ENCODE results near the gene SMG9.

Gene SMG9

DNA sequence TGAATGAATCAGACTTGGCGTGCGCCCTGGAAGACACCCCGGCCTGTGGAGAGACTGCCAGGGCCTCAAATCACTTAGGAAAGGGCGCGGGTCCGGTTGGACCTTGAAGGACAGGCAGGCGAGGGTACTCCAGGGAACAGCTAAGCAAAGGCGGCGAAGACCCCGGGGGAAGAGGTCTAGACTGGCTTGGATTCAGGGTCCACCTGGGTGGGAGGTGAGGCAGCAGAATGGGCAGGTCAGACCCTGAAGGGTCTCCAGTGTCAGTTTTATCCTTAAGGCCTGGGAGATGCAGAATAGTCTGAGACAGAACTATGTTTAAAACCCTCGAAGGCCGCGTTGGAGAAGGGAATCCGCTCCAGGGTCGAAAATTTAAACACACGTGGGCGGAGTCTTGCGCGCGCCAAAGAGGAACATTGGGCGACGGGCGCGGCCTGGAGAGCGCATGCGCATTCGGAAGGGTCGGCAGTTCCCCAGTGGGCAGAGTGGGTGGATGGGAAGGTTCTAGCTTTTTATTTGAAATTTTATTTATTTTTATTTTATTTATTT is 567 bp upstream of the SMG9 start:
- DNase-seq (ENCODE audit: low read depth), result no peak

DNA sequence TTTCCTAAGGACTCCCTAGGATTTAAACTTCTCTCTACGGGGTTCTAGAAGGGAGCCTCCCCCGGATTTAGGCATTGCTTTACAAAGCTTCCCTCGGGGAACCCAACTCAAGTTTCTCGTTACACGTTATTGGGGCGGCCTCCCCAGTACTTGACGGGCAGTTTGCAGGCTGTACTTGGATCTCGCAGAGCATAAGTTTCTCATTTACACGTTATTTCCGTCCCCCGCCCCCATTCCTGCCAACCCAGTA is 584 bp downstream of the SMG9 start:
- no peak for DNase-seq (ENCODE audit: low read depth)

DNA sequence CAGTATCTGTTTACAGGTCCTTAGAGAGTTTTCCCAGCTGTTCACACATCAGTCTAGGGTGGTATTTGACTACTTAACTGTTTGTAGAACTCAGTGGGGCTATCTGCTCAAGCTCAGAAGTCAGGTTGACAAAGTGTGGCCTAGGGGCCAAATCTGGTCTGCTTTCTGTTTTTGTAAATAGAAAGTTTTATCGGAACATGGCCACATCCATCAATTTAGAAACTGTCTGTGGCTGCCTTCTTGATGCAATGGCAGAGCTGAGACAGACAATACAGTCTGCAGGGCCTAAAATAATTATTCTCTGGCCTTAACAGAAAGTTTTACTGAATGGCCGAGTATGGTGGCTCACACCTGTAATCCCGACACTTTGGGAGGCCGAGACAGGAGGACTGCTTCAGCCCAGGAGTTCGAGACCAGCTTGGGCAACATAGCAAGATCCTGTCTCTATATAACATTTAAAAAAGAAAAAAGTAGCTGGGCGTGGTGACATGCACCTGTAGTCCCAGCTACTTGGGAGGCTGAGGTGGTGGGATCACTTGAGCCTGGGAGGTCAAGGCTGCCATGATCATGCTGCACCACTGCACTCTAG is 2.4 kb downstream of the SMG9 start:
- DNase-seq (ENCODE audit: low read depth), result no peak

DNA sequence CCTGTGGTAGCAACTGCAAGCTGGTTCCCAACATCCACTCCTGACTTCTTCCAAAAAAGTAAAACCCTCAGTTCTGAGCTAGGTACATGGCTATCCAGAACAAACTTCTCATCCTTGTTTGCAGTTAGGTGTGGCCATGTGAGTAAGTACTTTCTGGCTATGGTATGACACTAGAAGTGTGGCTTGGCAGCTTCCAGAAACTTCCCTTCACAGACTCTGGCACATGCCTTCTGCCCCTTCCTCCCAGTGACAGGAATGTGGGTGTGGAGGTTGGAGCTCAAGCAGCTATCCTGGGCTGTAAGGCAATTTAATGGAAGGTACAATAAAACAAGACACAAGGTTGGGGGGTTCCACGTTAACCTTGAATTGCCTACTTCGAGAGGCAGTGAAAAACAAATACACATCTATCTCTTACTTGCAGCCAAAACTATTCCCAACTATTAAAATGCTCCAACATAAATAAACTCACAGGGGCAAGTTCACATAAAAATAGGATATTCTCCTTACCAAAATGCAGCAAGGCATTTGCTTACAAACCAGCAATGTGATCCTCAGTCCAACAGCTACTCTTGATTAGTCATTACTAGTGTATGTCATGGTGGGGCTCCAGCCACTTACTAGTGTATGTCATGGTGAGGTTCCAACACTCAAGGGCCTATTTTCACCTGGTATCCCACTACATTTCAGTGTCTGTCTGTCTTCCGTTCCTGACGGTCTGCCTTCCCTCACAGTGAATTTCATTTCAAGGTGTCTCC is 3.1 kb downstream of the SMG9 start:
- no peak for DNase-seq (ENCODE audit: low read depth)

DNA sequence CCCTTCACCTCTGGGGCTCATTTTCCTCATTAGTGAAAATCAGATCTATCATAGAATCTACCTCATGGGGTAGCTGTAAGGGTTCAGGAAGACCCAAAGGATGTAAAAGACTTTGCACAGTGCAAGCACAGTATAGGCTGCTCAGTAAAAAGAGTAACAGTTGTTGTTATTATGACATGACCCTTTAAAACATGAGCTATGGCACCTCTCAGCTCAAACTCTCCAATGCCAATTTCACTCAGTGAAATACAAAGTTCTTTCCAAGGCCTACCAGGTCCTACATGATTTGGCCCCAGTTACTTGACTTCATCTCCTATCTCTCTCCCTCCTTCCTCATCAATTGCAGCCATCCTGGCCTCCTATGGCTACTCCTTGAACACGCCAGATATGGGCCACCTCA is 4.9 kb downstream of the SMG9 start:
- no peak for DNase-seq (ENCODE audit: low read depth)

DNA sequence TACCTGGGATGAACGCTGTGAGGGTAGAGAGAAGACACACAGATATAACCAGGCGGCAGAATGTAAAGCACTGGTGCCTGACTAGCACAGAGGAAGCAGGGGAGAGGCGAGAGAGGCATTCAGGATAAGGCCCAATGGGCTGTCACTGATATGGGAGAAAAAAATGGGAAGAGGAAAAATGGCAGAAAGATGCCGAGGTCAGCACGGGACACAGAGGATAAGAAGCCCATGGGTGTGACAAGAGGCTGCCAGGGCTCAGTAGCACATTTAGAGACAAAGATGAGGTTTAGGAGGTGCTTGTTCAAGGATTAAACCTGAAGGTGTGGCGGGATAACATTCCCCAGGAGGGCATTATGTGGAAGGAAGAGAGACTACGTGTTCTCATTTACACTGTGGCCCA is 5.6 kb downstream of the SMG9 start:
- no peak for DNase-seq (ENCODE audit: low read depth)

DNA sequence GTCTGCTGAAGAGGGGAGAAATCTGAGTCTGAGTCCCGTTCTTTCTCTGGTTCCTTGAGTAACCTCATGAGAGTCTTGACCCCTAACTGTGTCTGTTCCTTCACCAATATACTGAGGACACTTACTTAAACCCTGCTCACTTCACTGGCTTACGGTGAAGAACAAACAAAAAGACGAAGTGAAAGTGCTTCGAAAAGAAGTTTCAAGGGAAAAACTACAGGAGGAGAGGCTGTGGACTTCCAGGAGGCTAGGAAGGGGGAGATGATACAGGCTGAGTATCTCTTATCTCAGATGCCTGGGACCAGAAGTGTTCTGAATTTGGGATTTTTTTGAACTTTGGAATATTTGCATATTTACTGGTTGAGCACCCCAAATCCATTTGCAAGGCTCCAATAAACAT is 6.1 kb downstream of the SMG9 start:
- DNase-seq (ENCODE audit: low read depth), result no peak

DNA sequence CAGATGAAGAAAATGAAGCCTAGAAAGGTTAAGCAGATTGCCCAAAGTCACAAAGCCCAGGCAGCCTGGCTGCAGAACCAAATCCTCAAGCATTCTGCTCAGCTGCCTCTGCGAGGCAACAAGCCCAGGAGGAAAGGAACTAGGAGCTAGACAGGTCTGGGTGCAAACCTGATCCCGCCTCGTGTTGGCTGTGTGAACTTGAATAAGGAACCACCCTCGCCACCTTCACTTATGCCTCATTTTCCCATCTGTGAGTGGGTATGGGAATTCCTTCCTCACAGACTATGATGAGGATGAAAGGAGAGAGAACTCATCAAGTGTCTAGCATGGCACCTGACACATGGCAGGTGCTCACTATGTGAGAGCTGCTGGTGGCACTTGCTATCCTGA is 6.6 kb downstream of the SMG9 start:
- no peak for DNase-seq (ENCODE audit: low read depth)

DNA sequence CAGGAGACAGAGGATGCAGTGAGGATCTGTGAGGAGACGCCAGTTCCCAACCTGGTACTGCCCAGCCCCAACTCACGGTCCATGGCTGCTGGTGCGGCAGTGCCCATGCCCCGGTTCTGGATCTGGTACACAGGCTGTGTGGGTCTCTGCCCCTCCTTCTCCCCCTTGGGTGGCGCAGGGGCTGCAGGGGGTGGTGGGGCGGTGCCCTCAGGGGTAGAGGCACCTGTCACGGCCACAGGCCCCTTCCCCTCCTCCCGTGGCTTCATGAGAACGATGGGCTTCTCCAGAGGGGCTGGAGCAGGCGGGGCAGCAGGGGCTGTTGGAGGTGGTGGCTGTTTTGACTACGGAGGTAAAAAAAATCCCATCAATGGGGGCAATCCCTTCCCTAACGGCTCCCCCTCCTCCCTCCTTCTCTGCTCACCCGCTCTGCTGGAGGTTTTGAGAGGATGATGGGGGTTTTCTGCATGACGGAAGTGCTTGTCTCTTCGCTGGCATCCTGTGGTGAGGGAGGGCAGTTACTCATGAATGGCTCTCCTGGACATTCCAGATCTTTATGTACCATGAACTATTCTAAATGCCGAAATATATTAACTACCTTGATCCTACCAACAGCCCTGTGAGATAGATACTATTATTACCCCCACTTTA is 7.1 kb downstream of the SMG9 start:
- DNase-seq (ENCODE audit: low read depth), result no peak

DNA sequence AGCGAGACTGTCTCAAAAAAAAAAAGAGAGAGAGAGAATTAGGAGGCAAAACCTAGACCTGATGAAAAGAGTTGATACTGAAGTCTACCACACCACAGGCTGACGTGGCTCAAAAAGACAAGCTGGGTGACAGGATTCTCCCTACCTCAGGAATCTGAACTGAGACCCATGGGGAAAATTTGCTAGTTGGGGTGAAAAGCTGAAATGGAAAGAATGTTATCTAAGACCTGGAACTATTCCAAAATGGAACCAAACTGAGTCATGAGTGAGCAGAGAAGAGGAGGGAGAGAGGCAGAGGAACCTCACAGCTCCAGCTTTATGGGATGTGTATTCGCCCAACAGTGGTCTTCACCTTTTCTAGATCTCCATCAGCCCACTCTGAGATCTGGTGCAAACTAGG is 11.7 kb downstream of the SMG9 start:
- no peak for DNase-seq (ENCODE audit: low read depth)

DNA sequence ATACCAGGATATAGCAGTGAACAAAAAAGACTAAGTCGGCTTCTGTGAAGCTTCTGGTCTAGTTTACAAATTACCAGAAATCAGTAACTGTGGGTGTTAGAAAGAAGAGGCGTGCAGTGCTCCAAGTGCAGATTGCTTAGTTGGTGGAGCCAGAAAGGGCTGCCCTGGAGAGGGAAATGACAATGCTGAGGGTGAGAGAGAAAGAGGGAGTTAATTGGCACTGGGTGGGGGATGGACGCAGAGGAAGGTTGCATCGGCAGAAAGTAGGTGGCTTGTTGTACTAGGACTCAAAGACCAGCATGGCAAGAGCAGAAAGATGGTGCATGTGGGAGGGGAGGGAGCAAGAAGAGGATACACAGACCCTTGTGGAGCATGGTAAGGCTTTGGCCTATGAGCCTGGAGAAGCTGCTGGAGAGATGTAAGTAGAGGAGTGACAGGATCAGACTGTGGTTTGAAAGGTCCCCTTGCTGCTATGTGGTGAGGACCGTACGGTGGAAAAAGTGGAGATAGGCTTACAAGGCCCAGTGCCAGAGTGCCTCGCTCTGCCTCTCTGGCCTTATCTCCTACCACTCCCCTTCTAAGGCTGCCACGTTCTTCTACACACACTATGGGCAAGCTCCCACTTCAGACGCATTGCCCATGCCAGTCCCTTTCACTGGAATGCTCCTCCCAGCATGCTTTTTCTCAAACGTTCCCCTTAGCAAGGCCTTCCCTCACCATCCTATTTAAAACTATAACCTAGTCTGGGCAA is 13.5 kb downstream of the SMG9 start:
- no peak for DNase-seq (ENCODE audit: low read depth)

DNA sequence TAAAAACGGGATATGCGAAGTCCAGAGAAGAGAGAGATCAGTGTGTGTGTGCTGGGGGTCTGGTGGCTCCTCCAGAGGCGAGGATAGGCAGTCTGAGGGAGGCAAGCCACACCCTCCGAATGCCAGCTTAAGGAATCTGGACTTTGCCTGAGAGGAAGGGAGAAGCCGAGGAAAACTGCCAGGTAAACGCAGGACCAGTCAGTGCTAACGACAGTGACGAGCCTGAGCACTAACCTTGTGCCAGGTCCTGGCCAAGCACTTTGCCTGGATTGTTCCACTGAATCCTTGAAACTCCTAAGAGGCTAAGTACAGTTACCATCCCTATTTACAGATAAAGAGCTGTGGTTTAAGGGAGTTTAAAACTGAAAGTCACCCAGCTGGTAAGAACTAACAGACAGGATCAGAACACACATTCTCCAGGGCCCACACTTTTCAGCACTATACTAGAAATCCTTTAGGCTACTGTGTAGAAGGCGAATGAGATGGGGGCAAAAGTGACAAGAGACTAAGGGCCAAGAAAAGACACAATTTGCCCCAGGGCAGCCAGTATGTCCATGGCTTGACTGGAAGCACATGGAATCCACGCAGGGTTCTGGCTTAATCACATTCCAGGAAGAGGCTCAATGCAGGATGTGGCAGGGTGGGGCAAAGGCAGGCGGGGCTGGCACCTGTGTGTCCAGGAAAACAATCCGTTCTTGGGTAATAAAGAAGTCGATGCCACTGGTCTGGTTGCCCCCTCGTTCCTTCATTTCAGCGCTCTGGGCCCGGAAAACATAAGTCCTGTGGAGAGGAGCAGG is 15.1 kb downstream of the SMG9 start:
- no peak for DNase-seq (ENCODE audit: low read depth)

DNA sequence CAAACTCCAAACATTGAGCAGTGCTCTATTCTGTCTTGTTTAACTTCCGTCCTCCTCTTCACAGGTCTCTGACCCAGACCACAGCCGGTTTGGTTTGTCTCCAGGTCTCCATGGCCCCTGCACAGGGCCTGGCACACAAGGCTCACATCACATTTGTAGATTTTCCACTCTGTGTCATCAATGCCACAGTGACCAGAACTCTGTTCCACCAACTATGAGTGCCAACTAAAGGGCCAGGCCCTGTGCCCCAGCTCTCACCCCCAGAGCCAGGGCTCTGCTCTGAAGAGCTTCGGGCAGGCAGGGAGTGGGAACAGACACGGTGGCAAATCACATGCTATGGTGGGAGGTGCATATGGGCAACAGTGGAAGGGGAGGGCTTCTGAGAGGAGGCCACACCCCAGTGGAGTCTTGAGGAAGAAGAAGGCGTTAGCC is 16.0 kb downstream of the SMG9 start:
- no peak for DNase-seq (ENCODE audit: low read depth)

DNA sequence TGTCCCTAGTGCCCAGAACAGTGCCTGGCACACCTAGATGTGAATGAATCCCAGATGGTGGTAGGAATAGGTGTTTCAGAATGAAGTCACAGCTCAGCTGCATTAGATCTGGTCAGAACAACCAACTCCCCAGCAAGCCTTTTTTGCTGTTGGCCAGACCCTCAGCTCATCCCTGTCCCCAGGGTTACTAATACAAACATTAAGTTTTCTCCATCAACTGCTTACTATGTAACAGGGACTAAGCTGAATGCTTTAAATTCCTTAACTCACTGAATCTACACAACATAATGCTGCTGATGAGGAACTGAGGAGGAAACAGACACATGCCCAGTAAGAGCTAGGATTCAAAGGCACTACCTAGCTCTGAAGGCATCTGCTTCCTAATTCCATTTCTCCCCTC is 18.8 kb downstream of the SMG9 start:
- peak; percentile 68 for DNase-seq (ENCODE audit: low read depth)

DNA sequence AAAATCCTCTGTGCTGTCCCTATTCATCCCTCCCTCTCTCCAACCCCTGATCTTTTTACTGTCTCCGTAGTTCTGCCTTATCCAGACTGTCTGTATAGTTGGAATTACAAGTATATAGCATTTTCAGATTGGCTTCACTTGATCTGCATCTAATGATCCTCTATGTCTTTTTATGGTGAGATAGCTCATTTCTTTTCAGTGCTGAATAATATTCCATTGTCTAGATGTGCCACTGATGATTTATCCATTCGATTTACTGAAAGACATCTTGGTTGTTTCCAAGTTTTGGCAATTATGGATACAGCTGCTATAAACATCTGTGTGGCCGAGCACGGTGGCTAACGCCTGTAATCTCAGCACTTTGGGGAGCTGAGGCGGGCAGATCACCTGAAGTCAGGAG is 19.7 kb downstream of the SMG9 start:
- no peak for DNase-seq (ENCODE audit: low read depth)

DNA sequence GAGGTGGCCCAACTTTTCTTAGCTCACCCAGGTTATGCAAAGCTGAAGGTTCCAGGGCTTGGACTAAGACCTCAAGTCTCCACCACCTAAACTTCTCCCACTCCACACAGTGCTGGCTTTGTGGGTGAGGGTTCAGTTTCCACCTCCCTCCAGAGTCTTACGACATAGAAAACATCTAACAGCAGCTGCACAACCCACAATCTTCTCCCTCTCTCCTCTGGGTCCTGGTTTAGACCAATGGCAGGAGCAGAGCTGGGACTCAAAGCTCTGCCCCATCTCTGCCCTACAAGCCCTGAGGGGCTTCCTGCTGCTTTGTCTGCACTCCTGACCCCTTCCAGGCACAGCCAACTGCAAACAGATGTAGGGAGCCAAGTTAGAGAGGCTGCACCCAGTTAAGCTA is 22.9 kb downstream of the SMG9 start:
- no peak for DNase-seq (ENCODE audit: low read depth)

DNA sequence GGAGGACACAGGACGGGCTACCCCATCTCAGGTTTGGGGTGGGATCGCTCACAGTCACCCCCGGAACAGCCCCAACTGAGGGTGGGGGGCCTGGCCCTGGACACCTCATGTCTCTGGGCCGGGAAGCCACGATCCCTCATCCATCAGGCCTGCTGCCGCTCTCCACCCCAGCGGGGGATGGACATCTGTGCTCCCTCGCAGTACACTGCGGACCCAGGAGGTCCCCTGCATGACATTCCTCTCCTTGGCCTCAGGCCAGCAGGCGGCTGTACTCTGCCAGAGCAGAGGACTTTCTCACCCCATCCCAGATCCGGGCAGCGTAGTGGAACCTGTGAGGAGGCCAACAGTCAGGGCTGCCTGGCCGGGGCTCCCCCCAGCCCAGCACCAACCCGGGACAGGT is 23.4 kb downstream of the SMG9 start:
- no peak for DNase-seq (ENCODE audit: low read depth)

DNA sequence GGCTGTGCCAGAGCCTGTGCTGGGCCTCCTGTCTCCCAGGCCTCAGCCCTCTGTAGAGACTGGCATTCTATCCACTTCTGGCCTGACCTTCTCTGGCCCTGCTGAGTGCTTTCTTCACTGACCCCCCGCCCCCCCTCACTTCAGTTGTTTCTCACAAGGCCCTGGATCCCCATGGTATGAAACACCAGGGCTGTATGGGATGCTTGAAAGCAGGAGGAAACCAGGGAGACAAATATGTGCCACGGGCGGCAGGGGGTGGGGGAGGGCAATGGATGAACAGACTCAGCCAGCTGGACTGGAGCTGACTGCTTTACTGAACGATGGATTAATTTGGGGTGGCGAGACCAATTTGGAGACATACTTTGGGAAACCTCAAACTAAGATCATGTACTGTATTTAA is 24.8 kb downstream of the SMG9 start:
- DNase-seq (ENCODE audit: low read depth), result no peak

DNA sequence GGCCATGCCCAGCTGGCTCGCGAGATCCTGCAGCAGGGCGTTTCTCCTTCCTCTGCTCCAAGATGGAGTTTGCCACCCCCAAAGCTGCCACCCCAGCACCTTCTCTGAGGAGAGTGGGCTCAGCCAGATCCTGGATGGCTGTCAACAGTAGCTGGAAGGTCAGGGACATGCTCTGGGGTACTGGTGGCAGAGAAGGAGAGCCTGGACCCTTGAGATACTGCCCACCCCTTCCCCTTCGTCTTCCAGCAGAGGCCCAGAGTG is 27.2 kb downstream of the SMG9 start:
- no peak for DNase-seq (ENCODE audit: low read depth)

DNA sequence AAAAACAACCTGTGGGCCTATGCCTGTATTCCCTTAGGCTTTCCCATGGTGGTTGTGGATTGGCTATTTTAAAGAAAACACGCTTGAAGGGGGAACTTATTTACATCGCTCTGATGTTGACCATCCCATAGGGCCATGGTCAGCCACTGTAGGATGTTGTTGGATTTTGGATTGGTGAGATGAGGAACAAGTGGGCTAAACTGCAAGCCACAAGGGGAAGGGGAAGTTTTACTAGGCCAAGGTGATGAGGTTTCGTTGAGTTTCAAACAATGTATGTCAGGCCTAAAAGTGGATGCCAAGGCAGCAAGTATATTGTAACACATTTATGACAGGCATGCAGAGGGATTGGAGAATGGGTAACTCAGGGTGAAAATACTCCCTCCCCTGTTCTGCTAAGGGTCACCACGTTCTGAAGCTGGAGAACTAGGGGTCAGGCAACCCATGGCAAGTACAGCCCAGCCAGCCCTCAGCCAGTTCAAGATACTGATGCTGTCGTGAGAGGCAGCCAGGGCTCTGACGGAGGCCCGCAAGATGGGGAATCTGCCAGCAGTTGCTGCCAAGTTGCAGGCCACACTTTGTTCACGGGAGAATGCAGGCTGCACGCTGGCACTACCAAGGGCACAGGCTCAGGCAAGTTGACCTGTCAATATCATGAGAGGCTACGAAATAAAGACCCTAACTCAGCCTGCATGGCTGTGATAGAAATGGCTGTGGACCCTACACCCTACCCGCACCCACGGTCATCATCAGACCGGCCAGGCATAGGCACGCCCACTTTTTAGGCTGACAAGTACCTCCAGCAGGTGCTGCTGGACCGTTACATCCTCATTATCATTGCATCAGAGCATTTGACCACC is 27.8 kb downstream of the SMG9 start:
- DNase-seq (ENCODE audit: low read depth), result no peak

DNA sequence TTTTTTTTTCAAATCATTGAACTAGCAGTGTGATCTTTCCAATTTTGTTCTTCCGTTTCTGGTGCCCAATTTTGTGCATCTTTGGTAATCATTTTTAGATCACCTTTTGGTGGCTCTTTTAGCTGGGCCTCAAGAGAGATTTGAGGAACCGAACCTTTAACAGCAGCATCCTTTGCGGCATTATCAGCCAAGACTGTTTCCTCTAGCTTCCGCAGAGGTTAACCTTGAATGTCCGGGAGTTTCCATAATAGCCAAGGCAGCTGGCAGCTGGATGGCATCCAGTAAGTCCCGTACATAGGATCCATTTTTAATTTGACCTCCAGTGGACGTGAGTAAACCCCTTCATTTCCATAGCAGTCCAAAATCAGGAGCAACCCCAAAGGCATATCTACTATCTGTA is 29.3 kb downstream of the SMG9 start:
- DNase-seq (ENCODE audit: low read depth), result no peak

DNA sequence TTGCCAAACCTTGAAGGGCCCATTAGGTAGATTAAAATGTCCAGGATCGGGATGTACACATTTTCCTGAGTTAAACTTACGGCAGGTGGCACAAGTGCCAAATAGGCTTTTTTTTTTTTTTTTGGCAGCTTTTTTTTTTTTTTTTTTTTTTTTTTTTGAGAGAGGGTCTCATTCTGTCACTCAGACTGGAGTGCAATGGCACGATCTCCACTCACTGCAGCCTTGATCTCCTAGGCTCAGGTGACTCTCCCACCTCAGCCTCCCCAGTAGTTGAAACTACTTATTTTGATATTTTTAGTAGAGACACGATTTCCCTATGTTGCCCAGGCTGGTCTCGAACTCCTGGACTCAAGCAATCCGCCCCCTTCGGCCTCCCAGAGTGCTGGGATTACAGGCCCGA is 29.9 kb downstream of the SMG9 start:
- no peak for DNase-seq (ENCODE audit: low read depth)

All from GM04503 (cell line).